ENCODE results near the gene TSPAN17. TPM values are rescaled to one million over a fixed set of nuclear protein-coding genes. Genes with fewer than 3 reads are reported as not detected.
A peak's percentile ranks its signal among the peaks of the same experiment; 100 is the strongest.

Gene TSPAN17
- total and polyA plus RNA-seq, 2 experiments from 2014 or later: 11.7 to 52.1 TPM

- H3K4me2 ChIP-seq: no peak overlapping the region
- H3K4me1 ChIP-seq (ENCODE audit: insufficient read depth): peaks cover 28% of the 10 kb centered on the region
- H4K20me1 ChIP-seq (replicated peaks; ENCODE audit: insufficient read depth): no peaks in the 10 kb centered on the region
- H3K4me3 ChIP-seq: no peak overlapping the region
- H3K9me2 ChIP-seq (ENCODE audit: insufficient read depth): no peaks in the 10 kb centered on the region
- no peaks in the 10 kb centered on the region for H3K27me3 ChIP-seq (ENCODE audit: insufficient read depth)
- H3K9me3 Mint-ChIP-seq: no peaks in the 10 kb centered on the region; the same call in 2 of the 3 replicates
- ATAC-seq (no peak; the same call in 2 of the 3 replicates), DNase-seq (ENCODE audit: low spot score) (no peak)
- no peak overlapping the region for H3K27ac Mint-ChIP-seq
- no peaks in the 10 kb centered on the region for H3K36me3 ChIP-seq (ENCODE audit: insufficient read depth)
- H3F3A ChIP-seq (replicated peaks; ENCODE audit: low read depth): peaks cover 3% of the 10 kb centered on the region; the same call in 1 of the 2 replicates
- H3K4me1 Mint-ChIP-seq: peaks cover 31% of the 10 kb centered on the region
- no peak overlapping the region for H3K4me3 Mint-ChIP-seq
- H2AFZ ChIP-seq: peak overlapping the region; percentile 88
- TF ChIP-seq ZNF462 (CRISPR knock-in tag; IDR thresholded peaks at IDR 0.05) (no peak), EZH2 (IDR thresholded peaks at IDR 0.05; ENCODE audit: low read depth, unreplicated experiment) (no peak), NANOG (IDR thresholded peaks at IDR 0.05; ENCODE audit: borderline replicate concordance) (no peak), ZNF114 (CRISPR knock-in tag; IDR thresholded peaks at IDR 0.05) (no peak), ETS1 (IDR thresholded peaks at IDR 0.05) (no peak), CTCF (conservative IDR thresholded peaks at IDR 0.05; ENCODE audit: low read depth in 2 of 2) (no peak)
- no peak overlapping the region for H3K27ac ChIP-seq (ENCODE audit: low read depth)
- no peaks in the 10 kb centered on the region for H3K36me3 Mint-ChIP-seq (ENCODE audit: low read depth)
- peaks cover 11% of the 10 kb centered on the region for H3K27me3 Mint-ChIP-seq (ENCODE audit: insufficient read depth, low read depth, poor library complexity)
- no peaks in the 10 kb centered on the region for H3K79me2 ChIP-seq (replicated peaks; ENCODE audit: insufficient read depth)
Observed at GRCh38 chr5:176702671-176703641, 55.7 kb downstream of the TSPAN17 start.
